H9 (cell line): ENCODE results near the gene BCKDHA. TPM values are rescaled to one million over a fixed set of nuclear protein-coding genes. Genes with fewer than 3 reads are reported as not detected.

ENCODE experiments used
- DNase-seq: peaks from one replicate; pipeline ENCODE4 v3.0.0-alpha.2; 2017
- H2AFZ ChIP-seq: one replicate; pipeline ENCODE4 v1.6.1; 2013; ENCODE audit warnings: mild to moderate bottlenecking, low read length, control low read depth, moderate library complexity
- H2AK5ac ChIP-seq: 2 replicates; pipeline ENCODE4 v1.6.1; 2013; ENCODE audit warnings: low read length, control low read depth, mixed read lengths; ENCODE audit not compliant: insufficient read length
- H2BK120ac ChIP-seq: one replicate; pipeline ENCODE4 v1.6.1; 2013; ENCODE audit warnings: low read depth, mild to moderate bottlenecking, low read length, control low read depth, inconsistent platforms; ENCODE audit not compliant: poor library complexity, severe bottlenecking
- H2BK12ac ChIP-seq: 2 replicates; pipeline ENCODE4 v1.6.1; 2013; ENCODE audit warnings: low read length, control low read depth, mixed read lengths, low read depth; ENCODE audit not compliant: insufficient read length
- H2BK15ac ChIP-seq: 2 replicates; pipeline ENCODE4 v1.6.1; 2013; ENCODE audit warnings: low read depth, low read length, control low read depth
- H2BK20ac ChIP-seq: one replicate; pipeline ENCODE4 v1.6.1; 2013; ENCODE audit warnings: low read depth, mild to moderate bottlenecking, low read length, control low read depth, inconsistent platforms; ENCODE audit not compliant: poor library complexity, severe bottlenecking
- H2BK5ac ChIP-seq: 2 replicates; pipeline ENCODE4 v1.6.1; 2013; ENCODE audit warnings: low read length, control low read depth, mixed read lengths; ENCODE audit not compliant: insufficient read length
- H3K14ac ChIP-seq: 2 replicates; pipeline ENCODE4 v1.6.1; 2013; ENCODE audit warnings: low read length, control low read depth; ENCODE audit not compliant: insufficient read depth
- H3K18ac ChIP-seq: 2 replicates; pipeline ENCODE4 v1.6.1; 2013; ENCODE audit warnings: low read depth, mild to moderate bottlenecking, mixed read lengths, low read length, control low read depth; ENCODE audit not compliant: insufficient read length
- H3K23ac ChIP-seq: 2 replicates; pipeline ENCODE4 v1.6.1; 2013; ENCODE audit warnings: low read length, control low read depth, mixed read lengths, low read depth; ENCODE audit not compliant: insufficient read length
- H3K23me2 ChIP-seq: 2 replicates; pipeline ENCODE4 v1.6.1; 2013; ENCODE audit warnings: low read depth, mild to moderate bottlenecking, mixed read lengths, low read length, control low read depth; ENCODE audit not compliant: insufficient read length, poor library complexity, severe bottlenecking
- H3K27ac ChIP-seq: 2 replicates; pipeline ENCODE4 v1.5.1; 2013; ENCODE audit warnings: low read length, control low read depth, mixed read lengths, low read depth; ENCODE audit not compliant: insufficient read length
- H3K27me3 ChIP-seq: 2 replicates; pipeline ENCODE4 v1.6.1; 2013; ENCODE audit warnings: low read length, control low read depth, inconsistent platforms; ENCODE audit not compliant: insufficient read depth
- H3K4ac ChIP-seq: 2 replicates; pipeline ENCODE4 v1.6.1; 2013; ENCODE audit warnings: low read depth, mild to moderate bottlenecking, control low read depth, inconsistent platforms, low read length, moderate library complexity
- H3K4me1 ChIP-seq: 2 replicates; pipeline ENCODE4 v1.6.1; 2013; ENCODE audit warnings: low read length, control low read depth, inconsistent platforms; ENCODE audit not compliant: insufficient read depth
- H3K4me2 ChIP-seq: 2 replicates; pipeline ENCODE4 v1.6.1; 2013; ENCODE audit warnings: low read length, control low read depth, mixed read lengths; ENCODE audit not compliant: insufficient read length, insufficient read depth
- H3K56ac ChIP-seq: 2 replicates; pipeline ENCODE4 v1.6.1; 2013; ENCODE audit warnings: low read depth, mild to moderate bottlenecking, mixed read lengths, low read length, control low read depth; ENCODE audit not compliant: insufficient read length
- H3K79me1 ChIP-seq: 2 replicates; pipeline ENCODE4 v1.6.1; 2013; ENCODE audit warnings: low read depth, mild to moderate bottlenecking, moderate library complexity, low read length, control low read depth, inconsistent platforms; ENCODE audit not compliant: insufficient read depth, poor library complexity, severe bottlenecking
- H3K79me2 ChIP-seq: 2 replicates; pipeline ENCODE4 v1.6.1; 2013; ENCODE audit warnings: low read length, control low read depth, inconsistent platforms; ENCODE audit not compliant: insufficient read depth
- H3K9ac ChIP-seq: 2 replicates; pipeline ENCODE4 v1.6.1; 2013; ENCODE audit warnings: low read length, control low read depth, mixed read lengths; ENCODE audit not compliant: insufficient read length; ENCODE audit errors: extremely low read depth
- H3K9me3 ChIP-seq: one replicate; pipeline ENCODE4 v1.6.1; 2013; ENCODE audit warnings: low read depth, low read length, inconsistent platforms; ENCODE audit not compliant: control insufficient read depth
- H3T11ph ChIP-seq: one replicate; pipeline ENCODE4 v1.6.1; 2013; ENCODE audit warnings: mild to moderate bottlenecking, low read length, control low read depth, inconsistent platforms
- H4K20me1 ChIP-seq: one replicate; pipeline ENCODE4 v1.6.1; 2013; ENCODE audit not compliant: control insufficient read depth, insufficient read length, insufficient read depth
- H4K5ac ChIP-seq: 2 replicates; pipeline ENCODE4 v1.6.1; 2013; ENCODE audit warnings: low read depth, mild to moderate bottlenecking, mixed read lengths, low read length, control low read depth; ENCODE audit not compliant: insufficient read length
- H4K8ac ChIP-seq: replicated peaks from 2 replicates; pipeline ENCODE4 v1.6.1; 2013; ENCODE audit warnings: low read length, control low read depth, mixed read lengths, low read depth; ENCODE audit not compliant: insufficient read length
- H4K91ac ChIP-seq: 2 replicates; pipeline ENCODE4 v1.6.1; 2013; ENCODE audit warnings: low read depth, mild to moderate bottlenecking, moderate library complexity, mixed read lengths, low read length, control low read depth; ENCODE audit not compliant: insufficient read length
- H3K27ac Mint-ChIP-seq, 3 experiments: 2 replicates in 2 of 3; 3 replicates in 1 of 3; pipeline ENCODE4 v1.8.0; 2020 to 2021; ENCODE audit warnings: mixed read lengths in 3 of 3, mild to moderate bottlenecking in 1 of 3, moderate library complexity in 1 of 3
- H3K27me3 Mint-ChIP-seq: 2 replicates; pipeline ENCODE4 v1.8.0; 2021; ENCODE audit warnings: low read depth, mild to moderate bottlenecking, moderate library complexity, mixed read lengths
- H3K36me3 Mint-ChIP-seq, 3 experiments: 2 replicates in 2 of 3; 3 replicates in 1 of 3; pipeline ENCODE4 v1.8.0; 2020 to 2021; ENCODE audit warnings: low read depth in 3 of 3, mixed read lengths in 3 of 3; ENCODE audit not compliant: insufficient read depth in 1 of 3
- H3K4me1 Mint-ChIP-seq, 2 experiments: 2 replicates each; pipeline ENCODE4 v1.8.0; 2020; ENCODE audit warnings: mixed read lengths in 2 of 2
- H3K4me3 Mint-ChIP-seq, 2 experiments: 2 replicates in 1 of 2; 3 replicates in 1 of 2; pipeline ENCODE4 v1.8.0; 2020 to 2021; ENCODE audit warnings: mild to moderate bottlenecking in 2 of 2, mixed read lengths in 2 of 2, moderate library complexity in 1 of 2
- H3K9me3 Mint-ChIP-seq, 2 experiments: 2 replicates in 1 of 2; 3 replicates in 1 of 2; pipeline ENCODE4 v1.8.0; 2020; ENCODE audit warnings: mild to moderate bottlenecking in 2 of 2, mixed read lengths in 2 of 2, moderate library complexity in 1 of 2
- WGBS: extraction: QIAGEN DNeasy Blood & Tissue Kit; methylation state at CpG from one replicate; pipeline ENCODE4 v1.1.7; 2013; ENCODE audit warnings: missing lambda C conversion rate, low lambda C conversion rate, mixed read lengths; ENCODE audit not compliant: insufficient read length; ENCODE audit errors: extremely low coverage; 5-methylcytosine and 5-hydroxymethylcytosine counted together
- total RNA-seq: library from RNA; stranded (reverse); gene quantifications from 2 replicates; pipeline ENCODE4 v1.2.1, GENCODE V29; 2021
- TF ChIP-seq, protein P1 (sequence below): fragments of 200-600 bp; sonication (generic); conservative IDR thresholded peaks from 3 replicates; pipeline ENCODE4 v1.8.0; 2021; ENCODE audit warnings: antibody characterized with exemption, mild to moderate bottlenecking

The BCKDHA gene
- total RNA-seq, 1 experiment from 2014 or later = 21.1 TPM

GRCh38 chr19:41420101-41420880 lies 22.7 kb downstream of the BCKDHA start:
- Mint-ChIP-seq H3K36me3 (peaks cover 14 to 50% (median 44%) of the 10 kb centered on the region in 3 experiments), H3K4me3 (no peak overlapping the region), H3K9me3 (no peaks in the 10 kb centered on the region), H3K27ac (no peak overlapping the region; a peak in 1 of 7 replicates), H3K27me3 (no peaks in the 10 kb centered on the region; the same call in none of the 2 replicates), H3K4me1 (no peaks in the 10 kb centered on the region)
- H3K4ac ChIP-seq = no peak overlapping the region
- no peak overlapping the region for H4K8ac ChIP-seq
- no peak overlapping the region for H2BK12ac ChIP-seq
- no peaks in the 10 kb centered on the region for H3K9me3 ChIP-seq
- H2BK5ac ChIP-seq = no peak overlapping the region
- H2AFZ ChIP-seq = no peak overlapping the region
- H2AK5ac ChIP-seq = no peak overlapping the region
- WGBS = no CpG with 5 or more reads among the region's 8 CpGs
- DNase-seq = no peak
- no peaks in the 10 kb centered on the region for H3K79me1 ChIP-seq
- no peak overlapping the region for H3K9ac ChIP-seq
- no peak overlapping the region for H3T11ph ChIP-seq
- H3K4me1 ChIP-seq = no peaks in the 10 kb centered on the region
- no peak overlapping the region for H2BK120ac ChIP-seq
- no peak overlapping the region for H2BK20ac ChIP-seq
- no peak overlapping the region for H3K23ac ChIP-seq
- no peak overlapping the region for H3K56ac ChIP-seq
- no peak overlapping the region for H3K4me2 ChIP-seq
- H3K18ac ChIP-seq = no peak overlapping the region
- H4K91ac ChIP-seq = no peak overlapping the region
- no peaks in the 10 kb centered on the region for H3K23me2 ChIP-seq
- TF ChIP-seq, protein P1, sequence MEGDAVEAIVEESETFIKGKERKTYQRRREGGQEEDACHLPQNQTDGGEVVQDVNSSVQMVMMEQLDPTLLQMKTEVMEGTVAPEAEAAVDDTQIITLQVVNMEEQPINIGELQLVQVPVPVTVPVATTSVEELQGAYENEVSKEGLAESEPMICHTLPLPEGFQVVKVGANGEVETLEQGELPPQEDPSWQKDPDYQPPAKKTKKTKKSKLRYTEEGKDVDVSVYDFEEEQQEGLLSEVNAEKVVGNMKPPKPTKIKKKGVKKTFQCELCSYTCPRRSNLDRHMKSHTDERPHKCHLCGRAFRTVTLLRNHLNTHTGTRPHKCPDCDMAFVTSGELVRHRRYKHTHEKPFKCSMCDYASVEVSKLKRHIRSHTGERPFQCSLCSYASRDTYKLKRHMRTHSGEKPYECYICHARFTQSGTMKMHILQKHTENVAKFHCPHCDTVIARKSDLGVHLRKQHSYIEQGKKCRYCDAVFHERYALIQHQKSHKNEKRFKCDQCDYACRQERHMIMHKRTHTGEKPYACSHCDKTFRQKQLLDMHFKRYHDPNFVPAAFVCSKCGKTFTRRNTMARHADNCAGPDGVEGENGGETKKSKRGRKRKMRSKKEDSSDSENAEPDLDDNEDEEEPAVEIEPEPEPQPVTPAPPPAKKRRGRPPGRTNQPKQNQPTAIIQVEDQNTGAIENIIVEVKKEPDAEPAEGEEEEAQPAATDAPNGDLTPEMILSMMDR = no peak
- H3K14ac ChIP-seq = no peak overlapping the region
- H3K27me3 ChIP-seq = no peaks in the 10 kb centered on the region
- no peak overlapping the region for H3K27ac ChIP-seq
- H2BK15ac ChIP-seq = no peak overlapping the region
- no peaks in the 10 kb centered on the region for H3K79me2 ChIP-seq
- no peak overlapping the region for H4K5ac ChIP-seq
- H4K20me1 ChIP-seq = peaks cover 2% of the 10 kb centered on the region
